NK-92 (cell line): ENCODE results near the gene GINS2.

Experiments
- DNase-seq: peaks from one replicate; lab custom pipeline; 2025; ENCODE audit not compliant: unreplicated experiment; lab: John Stamatoyannopoulos, UW

Gene GINS2

GRCh38 chr16:85668676-85669424 is 19.9 kb downstream of the GINS2 start:
- no peak for DNase-seq

DNA sequence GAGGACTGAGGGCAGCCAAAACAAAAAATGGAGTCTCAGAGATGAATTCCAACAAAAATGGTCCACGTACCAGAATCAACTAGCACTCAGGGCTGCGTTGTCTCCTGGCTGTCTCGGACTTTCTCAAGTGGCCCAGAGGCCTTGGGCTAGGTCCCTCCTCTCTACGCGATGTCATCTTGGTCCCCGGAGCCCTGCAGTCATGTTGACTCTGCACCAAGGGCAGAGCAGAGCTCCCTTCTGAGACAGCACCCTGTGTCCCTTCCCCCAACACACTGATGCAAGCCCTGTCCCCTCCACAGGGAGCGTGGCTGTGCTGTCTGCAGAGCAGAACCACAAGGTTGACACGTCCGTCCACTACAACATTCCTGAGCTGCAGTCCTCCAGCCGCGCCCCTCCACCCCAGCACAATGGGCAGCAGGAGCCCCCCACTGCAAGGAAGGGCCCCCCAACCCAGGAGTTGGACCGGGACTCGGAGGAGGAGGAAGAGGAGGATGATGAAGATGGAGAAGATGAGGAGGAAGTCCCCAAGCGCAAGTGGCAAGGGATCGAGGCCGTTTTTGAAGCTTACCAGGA is 20.8 kb downstream of the GINS2 start:
- DNase-seq: no peak

- no peak for DNase-seq
Observed at GRCh38 chr16:85667261-85667660, 21.5 kb downstream of the GINS2 start.

GRCh38 chr16:85665929-85666328 is 22.8 kb downstream of the GINS2 start:
- no peak for DNase-seq

- no peak for DNase-seq
Observed at GRCh38 chr16:85665373-85665740, 23.4 kb downstream of the GINS2 start.

GRCh38 chr16:85664580-85665372 is 24.0 kb downstream of the GINS2 start:
- no peak for DNase-seq

GRCh38 chr16:85663891-85664321 is 24.8 kb downstream of the GINS2 start:
- no peak for DNase-seq

GRCh38 chr16:85662976-85663830 is 25.6 kb downstream of the GINS2 start:
- no peak for DNase-seq

DNA sequence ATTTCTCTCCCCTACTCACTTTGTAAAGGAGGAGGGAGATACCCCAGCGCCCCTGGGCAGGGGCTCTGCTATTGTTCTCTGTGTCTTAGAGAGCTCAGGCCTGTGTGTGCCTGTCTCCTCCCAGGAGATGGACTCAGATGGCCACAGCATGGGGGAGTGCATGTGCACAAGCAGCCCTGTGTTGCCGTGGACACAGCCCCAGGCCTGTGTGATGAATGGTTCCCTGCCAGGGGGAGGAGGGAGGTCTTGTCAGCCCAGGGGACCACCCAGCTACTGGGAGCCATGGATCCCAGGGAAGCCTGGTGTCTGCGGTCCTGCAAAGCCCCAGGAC is 26.3 kb downstream of the GINS2 start:
- no peak for DNase-seq

DNA sequence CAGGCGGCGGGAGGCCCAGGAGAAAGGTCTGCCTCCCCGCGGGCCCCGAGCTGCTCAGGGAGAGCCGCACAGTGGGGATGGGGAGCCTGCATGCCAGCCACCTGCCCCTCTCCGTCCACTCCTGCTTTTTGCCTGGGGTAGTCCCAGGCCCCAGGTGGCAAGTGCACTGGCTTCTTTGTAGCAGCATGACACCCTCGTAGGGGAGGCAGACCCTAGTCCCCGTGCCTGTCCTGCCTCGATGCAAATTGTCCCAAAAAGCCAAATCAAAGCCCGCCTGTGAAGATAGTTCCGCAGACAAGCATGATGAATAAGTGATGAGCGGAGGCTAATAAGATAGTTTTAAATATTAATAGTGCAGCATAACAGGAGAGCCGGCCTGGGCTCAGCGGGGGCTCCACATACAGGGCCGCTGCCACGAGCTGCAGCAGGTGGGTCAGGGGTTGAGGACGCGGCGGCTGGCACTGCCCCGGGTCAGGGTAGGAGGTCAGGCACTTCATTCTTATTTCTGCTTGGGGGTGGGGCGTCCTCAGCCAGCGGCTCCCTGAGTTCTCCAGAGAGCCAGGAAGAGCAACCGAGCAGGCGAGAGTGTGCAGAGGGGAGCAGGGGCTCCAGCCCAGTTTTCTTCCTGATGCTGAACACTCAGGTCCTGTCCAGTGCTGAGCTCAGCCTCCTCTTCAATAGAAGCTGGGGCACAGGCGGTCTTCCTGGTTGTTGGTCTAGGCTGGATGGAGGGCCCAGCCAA is 26.8 kb downstream of the GINS2 start:
- no peak for DNase-seq

GRCh38 chr16:85660843-85661739 is 27.7 kb downstream of the GINS2 start:
- DNase-seq: no peak

DNA sequence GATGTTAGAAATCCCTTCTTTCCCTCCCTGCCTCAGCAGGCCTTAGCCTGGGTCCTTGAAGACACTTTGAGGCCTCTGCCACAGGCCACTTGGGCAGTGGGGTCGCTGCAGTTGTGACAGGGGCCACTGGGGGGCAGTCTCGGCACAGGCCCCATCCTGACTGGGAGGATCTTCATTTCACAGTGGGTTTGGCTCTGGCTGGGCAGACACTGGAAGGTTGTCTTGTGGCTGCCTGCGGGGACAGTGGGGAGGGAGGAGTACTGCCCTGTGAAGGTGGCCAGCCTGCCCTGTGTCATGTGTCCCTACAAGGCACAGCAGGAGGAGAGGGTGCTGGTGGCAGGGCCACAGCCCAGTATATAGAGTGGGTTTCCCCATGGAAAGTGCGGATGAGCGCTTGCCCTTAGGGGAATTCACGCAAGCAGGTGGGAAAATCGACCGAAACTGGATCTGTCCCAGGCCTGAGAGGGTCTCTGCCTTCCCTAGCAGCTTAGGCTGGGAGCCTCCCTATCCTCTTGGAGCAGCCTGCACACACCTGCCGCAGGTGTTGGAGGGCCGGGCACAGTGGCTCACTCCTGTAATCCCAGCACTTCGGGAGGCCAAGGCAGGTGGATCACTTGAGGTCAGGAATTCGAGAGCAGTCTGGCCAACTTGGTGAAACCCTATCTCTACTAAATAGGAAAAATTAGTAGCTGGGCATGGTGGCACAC is 28.8 kb downstream of the GINS2 start:
- DNase-seq: no peak

- no peak for DNase-seq
Observed at GRCh38 chr16:85659336-85659735, 29.4 kb downstream of the GINS2 start.

GRCh38 chr16:85658504-85659326 is 30.0 kb downstream of the GINS2 start:
- no peak for DNase-seq

- no peak for DNase-seq
Observed at GRCh38 chr16:85657996-85658395, 30.8 kb downstream of the GINS2 start.

DNA sequence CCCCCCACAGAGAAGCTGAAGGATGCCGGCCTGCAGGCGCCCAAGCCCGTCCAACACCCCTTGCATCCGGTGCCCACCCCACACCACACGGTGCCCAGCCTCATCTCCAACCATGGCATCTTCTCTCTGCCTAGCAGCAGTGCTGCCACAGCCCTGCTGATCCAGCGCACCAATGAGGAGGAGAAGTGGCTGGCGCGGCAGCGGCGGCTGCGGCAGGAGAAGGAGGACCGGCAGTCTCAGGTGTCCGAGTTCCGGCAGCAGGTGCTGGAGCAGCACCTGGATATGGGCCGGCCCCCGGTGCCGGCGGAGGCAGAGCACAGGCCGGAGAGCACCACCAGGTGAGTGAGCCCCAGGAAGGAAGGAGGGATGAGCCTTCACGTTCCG is 31.5 kb downstream of the GINS2 start:
- no peak for DNase-seq

GRCh38 chr16:85656351-85657266 is 32.1 kb downstream of the GINS2 start:
- DNase-seq: no peak
